Neural cell (in vitro differentiated cells): ENCODE measurements around the gene UBE4B. TPM values are rescaled to one million over a fixed set of nuclear protein-coding genes. Genes with fewer than 3 reads are reported as not detected.

ENCODE experiments used
- H2AFZ ChIP-seq: fragments of 200-600, 300-800 bp; sonication (generic), shearing (Covaris generic); 2 replicates; pipeline ENCODE4 v1.6.0; 2014; ENCODE audit warnings: low read depth, mild to moderate bottlenecking, antibody characterized with exemption, low read length, moderate library complexity
- H3F3A ChIP-seq: fragments of 200-600 bp; shearing (Covaris generic); 2 replicates; pipeline ENCODE4 v1.6.1; 2016; ENCODE audit warnings: mild to moderate bottlenecking, moderate library complexity, mixed read lengths, antibody characterized with exemption, low read length; ENCODE audit not compliant: insufficient read depth, poor library complexity, severe bottlenecking
- H3K27ac ChIP-seq: fragments of 200-600, 300-800 bp; sonication (generic), shearing (Covaris generic); 2 replicates; pipeline ENCODE4 v1.5.1; 2014; ENCODE audit warnings: mild to moderate bottlenecking, low read length, moderate library complexity
- H3K27me3 ChIP-seq: fragments of 300-800, 200-600 bp; sonication (generic), shearing (Covaris generic); 2 replicates; pipeline ENCODE4 v1.6.0; 2014; ENCODE audit warnings: mild to moderate bottlenecking, low read depth, low read length, moderate library complexity; ENCODE audit not compliant: insufficient read depth
- H3K36me3 ChIP-seq: fragments of 300-800, 200-600 bp; sonication (generic), shearing (Covaris generic); 2 replicates; pipeline ENCODE4 v1.5.1; 2014; ENCODE audit warnings: mild to moderate bottlenecking, antibody characterized with exemption, low read length, moderate library complexity; ENCODE audit not compliant: insufficient read depth
- H3K4me2 ChIP-seq: fragments of 300-800, 200-600 bp; sonication (generic), shearing (Covaris generic); 2 replicates; pipeline ENCODE4 v1.6.0; 2014; ENCODE audit warnings: mild to moderate bottlenecking, low read length
- H3K4me3 ChIP-seq: fragments of 300-800, 200-600 bp; sonication (generic), shearing (Covaris generic); 2 replicates; pipeline ENCODE4 v1.5.1; 2014; ENCODE audit warnings: mild to moderate bottlenecking, low read length, moderate library complexity
- H3K79me2 ChIP-seq: fragments of 200-600 bp; shearing (Covaris generic); replicated peaks from 2 replicates; pipeline ENCODE4 v1.6.0; 2014; ENCODE audit warnings: mild to moderate bottlenecking, low read length, moderate library complexity; ENCODE audit not compliant: insufficient read depth
- H3K9ac ChIP-seq: fragments of 300-800, 200-600 bp; sonication (generic), shearing (Covaris generic); 2 replicates; pipeline ENCODE4 v1.6.1; 2016; ENCODE audit warnings: mild to moderate bottlenecking, low read length, mixed read lengths
- H3K9me2 ChIP-seq: fragments of 200-600 bp; shearing (Covaris generic); 2 replicates; pipeline ENCODE4 v1.6.1; 2016; ENCODE audit warnings: mild to moderate bottlenecking, low read length, mixed read lengths; ENCODE audit not compliant: insufficient read depth
- H3K9me3 ChIP-seq: fragments of 200-600, 300-800 bp; sonication (generic), shearing (Covaris generic); 2 replicates; pipeline ENCODE4 v1.6.1; 2016; ENCODE audit warnings: mild to moderate bottlenecking, mixed run types, low read length, moderate library complexity, mixed read lengths
- H4K20me1 ChIP-seq: fragments of 200-600 bp; shearing (Covaris generic); 2 replicates; pipeline ENCODE4 v1.6.1; 2016; ENCODE audit warnings: mild to moderate bottlenecking, mixed run types; ENCODE audit not compliant: insufficient read depth
- EP300 ChIP-seq: fragments of 450-650 bp; conservative IDR thresholded peaks from 2 replicates; pipeline ENCODE4 v1.6.1; 2014; ENCODE audit warnings: antibody characterized with exemption, mild to moderate bottlenecking, moderate library complexity; ENCODE audit not compliant: poor library complexity, severe bottlenecking
- EZH2 ChIP-seq: fragments of 200-600, 300-800 bp; shearing (Covaris generic), sonication (generic); IDR thresholded peaks from 2 replicates; pipeline ENCODE4 v1.6.1; 2014; ENCODE audit warnings: antibody characterized with exemption, low read length, borderline replicate concordance, mild to moderate bottlenecking; ENCODE audit not compliant: insufficient read depth, poor library complexity, severe bottlenecking
- MXI1 ChIP-seq: fragments of 450-650 bp; conservative IDR thresholded peaks from 2 replicates; pipeline ENCODE4 v1.6.1; 2014; ENCODE audit warnings: antibody characterized with exemption, mild to moderate bottlenecking; ENCODE audit not compliant: poor library complexity, severe bottlenecking
- POLR2AphosphoS5 ChIP-seq: IDR thresholded peaks from 2 replicates; pipeline ENCODE4 v1.6.1; 2012
- RAD21 ChIP-seq: fragments of 450-650 bp; conservative IDR thresholded peaks from 2 replicates; pipeline ENCODE4 v1.6.1; 2014; ENCODE audit warnings: antibody characterized with exemption, mild to moderate bottlenecking, moderate library complexity
- SMC3 ChIP-seq: fragments of 450-650 bp; conservative IDR thresholded peaks from 2 replicates; pipeline ENCODE4 v1.6.1; 2014; ENCODE audit warnings: antibody characterized with exemption, mild to moderate bottlenecking, moderate library complexity; ENCODE audit not compliant: poor library complexity
- TAF1 ChIP-seq: IDR thresholded peaks from 2 replicates; pipeline ENCODE4 v1.6.1; 2012; ENCODE audit warnings: low read depth
- polyA plus RNA-seq: library from polyadenylated mRNA; depleted of rRNA; stranded (reverse); fragments of >200 nt; gene quantifications from 2 replicates; pipeline ENCODE4 v1.2.3, GENCODE V29; 2014
- TF ChIP-seq, protein P1 (sequence below): fragments of 450-650 bp; IDR thresholded peaks from 2 replicates; pipeline ENCODE4 v1.5.1; 2014; ENCODE audit warnings: antibody characterized with exemption, mild to moderate bottlenecking, moderate library complexity; ENCODE audit not compliant: poor library complexity, severe bottlenecking
- TF ChIP-seq, protein P2 (sequence below): IDR thresholded peaks from 2 replicates; pipeline ENCODE4 v1.6.1; 2012; ENCODE audit warnings: borderline replicate concordance

Gene UBE4B
- polyA plus RNA-seq, 1 donor from 2014 or later: 28.9 TPM

- no peaks in the 10 kb centered on the region for H3K9me3 ChIP-seq
- H3K79me2 ChIP-seq: no peaks in the 10 kb centered on the region
- TF ChIP-seq, protein P1, sequence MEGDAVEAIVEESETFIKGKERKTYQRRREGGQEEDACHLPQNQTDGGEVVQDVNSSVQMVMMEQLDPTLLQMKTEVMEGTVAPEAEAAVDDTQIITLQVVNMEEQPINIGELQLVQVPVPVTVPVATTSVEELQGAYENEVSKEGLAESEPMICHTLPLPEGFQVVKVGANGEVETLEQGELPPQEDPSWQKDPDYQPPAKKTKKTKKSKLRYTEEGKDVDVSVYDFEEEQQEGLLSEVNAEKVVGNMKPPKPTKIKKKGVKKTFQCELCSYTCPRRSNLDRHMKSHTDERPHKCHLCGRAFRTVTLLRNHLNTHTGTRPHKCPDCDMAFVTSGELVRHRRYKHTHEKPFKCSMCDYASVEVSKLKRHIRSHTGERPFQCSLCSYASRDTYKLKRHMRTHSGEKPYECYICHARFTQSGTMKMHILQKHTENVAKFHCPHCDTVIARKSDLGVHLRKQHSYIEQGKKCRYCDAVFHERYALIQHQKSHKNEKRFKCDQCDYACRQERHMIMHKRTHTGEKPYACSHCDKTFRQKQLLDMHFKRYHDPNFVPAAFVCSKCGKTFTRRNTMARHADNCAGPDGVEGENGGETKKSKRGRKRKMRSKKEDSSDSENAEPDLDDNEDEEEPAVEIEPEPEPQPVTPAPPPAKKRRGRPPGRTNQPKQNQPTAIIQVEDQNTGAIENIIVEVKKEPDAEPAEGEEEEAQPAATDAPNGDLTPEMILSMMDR: no peak
- TF ChIP-seq EZH2 (no peak), RAD21 (no peak), SMC3 (no peak), EP300 (no peak), TAF1 (no peak), MXI1 (no peak), POLR2AphosphoS5 (no peak)
- TF ChIP-seq, protein P2, sequence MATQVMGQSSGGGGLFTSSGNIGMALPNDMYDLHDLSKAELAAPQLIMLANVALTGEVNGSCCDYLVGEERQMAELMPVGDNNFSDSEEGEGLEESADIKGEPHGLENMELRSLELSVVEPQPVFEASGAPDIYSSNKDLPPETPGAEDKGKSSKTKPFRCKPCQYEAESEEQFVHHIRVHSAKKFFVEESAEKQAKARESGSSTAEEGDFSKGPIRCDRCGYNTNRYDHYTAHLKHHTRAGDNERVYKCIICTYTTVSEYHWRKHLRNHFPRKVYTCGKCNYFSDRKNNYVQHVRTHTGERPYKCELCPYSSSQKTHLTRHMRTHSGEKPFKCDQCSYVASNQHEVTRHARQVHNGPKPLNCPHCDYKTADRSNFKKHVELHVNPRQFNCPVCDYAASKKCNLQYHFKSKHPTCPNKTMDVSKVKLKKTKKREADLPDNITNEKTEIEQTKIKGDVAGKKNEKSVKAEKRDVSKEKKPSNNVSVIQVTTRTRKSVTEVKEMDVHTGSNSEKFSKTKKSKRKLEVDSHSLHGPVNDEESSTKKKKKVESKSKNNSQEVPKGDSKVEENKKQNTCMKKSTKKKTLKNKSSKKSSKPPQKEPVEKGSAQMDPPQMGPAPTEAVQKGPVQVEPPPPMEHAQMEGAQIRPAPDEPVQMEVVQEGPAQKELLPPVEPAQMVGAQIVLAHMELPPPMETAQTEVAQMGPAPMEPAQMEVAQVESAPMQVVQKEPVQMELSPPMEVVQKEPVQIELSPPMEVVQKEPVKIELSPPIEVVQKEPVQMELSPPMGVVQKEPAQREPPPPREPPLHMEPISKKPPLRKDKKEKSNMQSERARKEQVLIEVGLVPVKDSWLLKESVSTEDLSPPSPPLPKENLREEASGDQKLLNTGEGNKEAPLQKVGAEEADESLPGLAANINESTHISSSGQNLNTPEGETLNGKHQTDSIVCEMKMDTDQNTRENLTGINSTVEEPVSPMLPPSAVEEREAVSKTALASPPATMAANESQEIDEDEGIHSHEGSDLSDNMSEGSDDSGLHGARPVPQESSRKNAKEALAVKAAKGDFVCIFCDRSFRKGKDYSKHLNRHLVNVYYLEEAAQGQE: no peak
- H3K27ac ChIP-seq: no peak overlapping the region
- H3K36me3 ChIP-seq: no peaks in the 10 kb centered on the region
- H3K4me2 ChIP-seq: no peak overlapping the region
- H3K9ac ChIP-seq: no peak overlapping the region
- H3K4me3 ChIP-seq: no peak overlapping the region
- H3F3A ChIP-seq: no peaks in the 10 kb centered on the region
- no peaks in the 10 kb centered on the region for H3K27me3 ChIP-seq
- H2AFZ ChIP-seq: no peak overlapping the region
- H3K9me2 ChIP-seq: no peaks in the 10 kb centered on the region
- H4K20me1 ChIP-seq: no peaks in the 10 kb centered on the region
These were observed 162.8 kb downstream of the UBE4B start for GRCh38 chr1:10195570-10195969.

GRCh38 chr1:10196976-10197375 is 164.2 kb downstream of the UBE4B start:
- H3K4me2 ChIP-seq: no peak overlapping the region
- no peak overlapping the region for H3K9ac ChIP-seq
- no peaks in the 10 kb centered on the region for H4K20me1 ChIP-seq
- no peaks in the 10 kb centered on the region for H3K79me2 ChIP-seq
- no peak overlapping the region for H2AFZ ChIP-seq
- no peaks in the 10 kb centered on the region for H3K36me3 ChIP-seq
- no peak overlapping the region for H3K4me3 ChIP-seq
- H3K9me3 ChIP-seq: no peaks in the 10 kb centered on the region
- H3K27ac ChIP-seq: no peak overlapping the region
- H3K27me3 ChIP-seq: no peaks in the 10 kb centered on the region
- H3F3A ChIP-seq: no peaks in the 10 kb centered on the region
- TF ChIP-seq EP300 (no peak), TAF1 (no peak), POLR2AphosphoS5 (no peak), EZH2 (no peak), SMC3 (no peak)
- no peaks in the 10 kb centered on the region for H3K9me2 ChIP-seq

DNA sequence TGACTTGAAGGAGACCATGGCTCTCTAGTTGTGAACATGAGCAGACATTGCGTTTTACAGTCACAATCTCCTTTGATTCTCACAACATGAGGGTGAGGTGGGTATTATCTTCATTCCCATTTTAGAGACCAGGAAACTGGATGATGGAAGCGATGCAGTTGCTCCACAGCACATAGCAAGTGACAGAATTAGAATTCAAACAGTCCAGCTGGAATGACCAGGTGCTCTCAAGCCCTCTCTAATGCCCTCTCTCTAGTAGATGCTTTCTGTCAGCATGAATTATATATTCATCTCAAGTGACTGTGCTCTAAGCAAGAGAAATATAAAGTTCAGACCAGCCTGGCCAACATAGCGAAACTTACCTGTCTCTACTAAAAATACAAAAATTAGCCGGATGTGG is 167.9 kb downstream of the UBE4B start:
- H4K20me1 ChIP-seq: no peaks in the 10 kb centered on the region
- no peaks in the 10 kb centered on the region for H3K79me2 ChIP-seq
- TF ChIP-seq RAD21 (no peak), SMC3 (no peak), TAF1 (no peak), EZH2 (no peak), POLR2AphosphoS5 (no peak), MXI1 (no peak), EP300 (no peak)
- TF ChIP-seq, protein P1: no peak
- TF ChIP-seq, protein P2: no peak
- H3K27me3 ChIP-seq: no peaks in the 10 kb centered on the region
- H2AFZ ChIP-seq: no peak overlapping the region
- no peaks in the 10 kb centered on the region for H3K9me2 ChIP-seq
- no peaks in the 10 kb centered on the region for H3K36me3 ChIP-seq
- H3K27ac ChIP-seq: no peak overlapping the region
- no peak overlapping the region for H3K4me3 ChIP-seq
- no peaks in the 10 kb centered on the region for H3F3A ChIP-seq
- no peak overlapping the region for H3K9ac ChIP-seq
- no peaks in the 10 kb centered on the region for H3K9me3 ChIP-seq
- no peak overlapping the region for H3K4me2 ChIP-seq
